Stimulated activated CD8-positive, alpha-beta memory T cell treated with anti-CD3 and anti-CD28 coated beads, Interleukin-4, amount 100 ng/mL, for 48 hours (primary cell): ENCODE data around the gene RNF150.
"Not testable (repeated sequence)": the region's sequence is repeated elsewhere in the genome, so short reads cannot be mapped to it uniquely, and the experiment has no call there.

Source experiments
- DNase-seq: peaks from one replicate; pipeline ENCODE4 v3.0.0-alpha.2; 2020

RNF150 gene

GRCh38 chr4:141133146-141133998 is at the start of gene RNF150:
RNF150 (minus strand) TSS chr4:141133469.
- DNase-seq = peak; percentile 67

GRCh38 chr4:141180991-141181761 is 47.9 kb upstream of the RNF150 start:
- DNase-seq = no peak

- DNase-seq = no peak
Observed at GRCh38 chr4:141179474-141180373, 46.5 kb upstream of the RNF150 start.

- DNase-seq = no peak
Observed at GRCh38 chr4:141177171-141177570, 43.9 kb upstream of the RNF150 start.

GRCh38 chr4:141174457-141174856 is 41.2 kb upstream of the RNF150 start:
- DNase-seq = no peak

GRCh38 chr4:141170671-141171070 is 37.4 kb upstream of the RNF150 start:
- DNase-seq = no peak

- no peak for DNase-seq
Observed at GRCh38 chr4:141169391-141169790, 36.1 kb upstream of the RNF150 start.

- DNase-seq = not testable (repeated sequence)
Observed at GRCh38 chr4:141165001-141165400, 31.7 kb upstream of the RNF150 start.

- no peak for DNase-seq
Observed at GRCh38 chr4:141159027-141159426, 25.8 kb upstream of the RNF150 start.

- no peak for DNase-seq
Observed at GRCh38 chr4:141158219-141158618, 24.9 kb upstream of the RNF150 start.

- DNase-seq = no peak
Observed at GRCh38 chr4:141155586-141155985, 22.3 kb upstream of the RNF150 start.

GRCh38 chr4:141154725-141155124 is 21.5 kb upstream of the RNF150 start:
- DNase-seq = no peak

GRCh38 chr4:141153751-141154510 is 20.7 kb upstream of the RNF150 start:
- no peak for DNase-seq

- no peak for DNase-seq
Observed at GRCh38 chr4:141144207-141144606, 10.9 kb upstream of the RNF150 start.

GRCh38 chr4:141142423-141142822 is 9.2 kb upstream of the RNF150 start:
- no peak for DNase-seq

- no peak for DNase-seq
Observed at GRCh38 chr4:141140391-141141200, 7.3 kb upstream of the RNF150 start.

- DNase-seq = no peak
Observed at GRCh38 chr4:141133999-141134995, 1.0 kb upstream of the RNF150 start.

GRCh38 chr4:141132709-141133145 is 542 bp downstream of the RNF150 start:
- no peak for DNase-seq

GRCh38 chr4:141132072-141132708 is 1.1 kb downstream of the RNF150 start:
- no peak for DNase-seq

- DNase-seq = no peak
Observed at GRCh38 chr4:141131723-141132071, 1.6 kb downstream of the RNF150 start.
